Stimulated activated CD4-positive, alpha-beta T cell treated with anti-CD3 and anti-CD28 coated beads, TNF-alpha, amount 100 ng/mL, for 24 hours (primary cell): ENCODE data around the gene PPP1R10.

Experiments used
- DNase-seq, 3 experiments: peaks; one replicate each; pipeline ENCODE4 v3.0.0-alpha.2; 2020; ENCODE audit warnings: low read depth in 3 of 3

Gene PPP1R10

GRCh38 chr6:30598912-30599624, 18.0 kb downstream of the PPP1R10 start:
- DNase-seq: no peak

GRCh38 chr6:30597315-30598144, 19.5 kb downstream of the PPP1R10 start:
- peak; percentile 44 to 79 (median 71) for DNase-seq

GRCh38 chr6:30592287-30592686, 24.8 kb downstream of the PPP1R10 start:
- DNase-seq: no peak

GRCh38 chr6:30591008-30591407, 26.0 kb downstream of the PPP1R10 start:
- no peak for DNase-seq

GRCh38 chr6:30590509-30590908, 26.5 kb downstream of the PPP1R10 start:
- DNase-seq: no peak

GRCh38 chr6:30589754-30590358, 27.2 kb downstream of the PPP1R10 start:
- DNase-seq: no peak

GRCh38 chr6:30583921-30584320, 33.1 kb downstream of the PPP1R10 start:
- no peak for DNase-seq

GRCh38 chr6:30578051-30578450, 39.0 kb downstream of the PPP1R10 start:
- no peak for DNase-seq

- no peak for DNase-seq
These were observed 43.9 kb downstream of the PPP1R10 start for GRCh38 chr6:30573113-30573512.

- DNase-seq: no peak
These were observed 44.9 kb downstream of the PPP1R10 start for GRCh38 chr6:30572148-30572547.

- DNase-seq: no peak
These were observed 45.3 kb downstream of the PPP1R10 start for GRCh38 chr6:30571762-30572082.

GRCh38 chr6:30571075-30571761, 45.8 kb downstream of the PPP1R10 start, which contains the start of gene ABCF1:
Gene ABCF1 (plus strand): TSS chr6:30571442. CDS start chr6:30571488, 46 bp downstream.
- DNase-seq: peak; percentile 99

- DNase-seq: no peak
These were observed 46.3 kb downstream of the PPP1R10 start for GRCh38 chr6:30570740-30571074.

GRCh38 chr6:30570263-30570662, 46.8 kb downstream of the PPP1R10 start:
- DNase-seq: no peak

- DNase-seq: peak in 2 of 3 experiments; percentile 26 to 53
These were observed 48.8 kb downstream of the PPP1R10 start for GRCh38 chr6:30568245-30568644.

- DNase-seq: no peak
These were observed 51.3 kb downstream of the PPP1R10 start for GRCh38 chr6:30565772-30566171.

- no peak for DNase-seq
These were observed 52.9 kb downstream of the PPP1R10 start for GRCh38 chr6:30564114-30564513.

- DNase-seq: no peak
These were observed 54.3 kb downstream of the PPP1R10 start for GRCh38 chr6:30562470-30563425.

- DNase-seq: no peak
These were observed 56.1 kb downstream of the PPP1R10 start for GRCh38 chr6:30560930-30561329.

- no peak for DNase-seq
These were observed 59.4 kb downstream of the PPP1R10 start for GRCh38 chr6:30557683-30557981.
